Activated naive CD4-positive, alpha-beta T cell treated with anti-CD3 and anti-CD28 coated beads, Interleukin-2, amount 50 U/mL, for 72 hours (primary cell): ENCODE data around the gene MTG2. TPM values are rescaled to one million over a fixed set of nuclear protein-coding genes. Genes with fewer than 3 reads are reported as not detected.
A peak's percentile ranks its signal among the peaks of the same experiment; 100 is the strongest.

Experiments
- ATAC-seq, 2 donors: fragments of 150-1000 bp; cut with Tn5 transposase; 2 replicates each; pipeline ENCODE4 v1.10.0; 2021; ENCODE audit warnings: mild to moderate bottlenecking in 2 of 2, moderate library complexity in 2 of 2
- DNase-seq, 2 donors: peaks; one replicate each; pipeline ENCODE4 v3.0.0; 2021 to 2022; ENCODE audit warnings: low spot score in 2 of 2
- H3K27ac Mint-ChIP-seq, 2 donors: one replicate each; pipeline ENCODE4 v1.8.0; 2022; ENCODE audit warnings: mild to moderate bottlenecking in 2 of 2, mixed read lengths in 2 of 2
- H3K36me3 Mint-ChIP-seq, 2 donors: one replicate each; pipeline ENCODE4 v1.8.0; 2022; ENCODE audit warnings: mixed read lengths in 2 of 2
- H3K9me3 Mint-ChIP-seq, 2 donors: one replicate each; pipeline ENCODE4 v1.8.0; 2022; ENCODE audit warnings: mixed read lengths in 2 of 2
- total RNA-seq, 2 donors: library from RNA; stranded (reverse); gene quantifications; one replicate each; pipeline ENCODE4 v1.2.3, GENCODE V29; 2022

Gene MTG2
- total RNA-seq, 2 donors from 2014 or later, result 33.9 to 39.5 TPM

GRCh38 chr20:62156254-62156556 lies 26.6 kb upstream of the MTG2 start:
- DNase-seq (no peak), ATAC-seq (no peak)
- H3K9me3 Mint-ChIP-seq, result peaks cover 0 to 4% of the 10 kb centered on the region in 2 donors
- H3K36me3 Mint-ChIP-seq, result peaks cover 8 to 34% of the 10 kb centered on the region in 2 donors
- no peak overlapping the region for H3K27ac Mint-ChIP-seq

- DNase-seq (peak; percentile 67 to 81), ATAC-seq (peak; percentile 52 to 88)
- Mint-ChIP-seq H3K9me3 (peaks cover 0 to 4% of the 10 kb centered on the region in 2 donors), H3K36me3 (peaks cover 8 to 32% of the 10 kb centered on the region in 2 donors), H3K27ac (no peak overlapping the region)
These were observed 26.0 kb upstream of the MTG2 start for GRCh38 chr20:62156592-62157386.

GRCh38 chr20:62157387-62158087 lies 25.3 kb upstream of the MTG2 start:
- ATAC-seq, result no peak
- H3K9me3 Mint-ChIP-seq, result peaks cover 0 to 4% of the 10 kb centered on the region in 2 donors
- H3K36me3 Mint-ChIP-seq, result peaks cover 8 to 25% of the 10 kb centered on the region in 2 donors
- no peak for DNase-seq
- no peak overlapping the region for H3K27ac Mint-ChIP-seq

GRCh38 chr20:62158088-62158400 lies 24.8 kb upstream of the MTG2 start:
- DNase-seq (no peak), ATAC-seq (no peak)
- Mint-ChIP-seq H3K36me3 (peaks cover 8 to 20% of the 10 kb centered on the region in 2 donors), H3K9me3 (no peaks in the 10 kb centered on the region), H3K27ac (no peak overlapping the region)

GRCh38 chr20:62158541-62158940 lies 24.3 kb upstream of the MTG2 start:
- DNase-seq (no peak), ATAC-seq (no peak)
- H3K9me3 Mint-ChIP-seq, result no peaks in the 10 kb centered on the region
- no peak overlapping the region for H3K27ac Mint-ChIP-seq
- H3K36me3 Mint-ChIP-seq, result peaks cover 6 to 15% of the 10 kb centered on the region in 2 donors

GRCh38 chr20:62159052-62159451 lies 23.8 kb upstream of the MTG2 start:
- H3K27ac Mint-ChIP-seq, result no peak overlapping the region
- DNase-seq, result no peak

GRCh38 chr20:62159839-62160238 lies 23.0 kb upstream of the MTG2 start:
- Mint-ChIP-seq H3K36me3 (peaks cover 0 to 2% of the 10 kb centered on the region in 2 donors), H3K27ac (peak overlapping the region; percentile 3 to 30), H3K9me3 (no peaks in the 10 kb centered on the region)
- ATAC-seq (peak; percentile 72 to 91), DNase-seq (peak; percentile 50 to 89)

More at GRCh38 chr20:62159052-62159451, 23.8 kb upstream of the MTG2 start:
- Mint-ChIP-seq H3K9me3 (no peaks in the 10 kb centered on the region), H3K36me3 (peaks cover under 1 to 10% of the 10 kb centered on the region in 2 donors)
- no peak for ATAC-seq

GRCh38 chr20:62160253-62160652 lies 22.6 kb upstream of the MTG2 start:
- ATAC-seq, result no peak
- DNase-seq, result no peak
- Mint-ChIP-seq H3K36me3 (no peaks in the 10 kb centered on the region), H3K9me3 (no peaks in the 10 kb centered on the region), H3K27ac (peak overlapping the region in 1 of 2 donors; percentile 3)

GRCh38 chr20:62160876-62161275 lies 22.0 kb upstream of the MTG2 start:
- ATAC-seq (no peak), DNase-seq (no peak)
- Mint-ChIP-seq H3K36me3 (no peaks in the 10 kb centered on the region), H3K9me3 (no peaks in the 10 kb centered on the region), H3K27ac (no peak overlapping the region)

- H3K9me3 Mint-ChIP-seq, result no peaks in the 10 kb centered on the region
- no peak overlapping the region for H3K27ac Mint-ChIP-seq
- no peak for ATAC-seq
- no peaks in the 10 kb centered on the region for H3K36me3 Mint-ChIP-seq
- DNase-seq, result no peak
These were observed 21.5 kb upstream of the MTG2 start for GRCh38 chr20:62161347-62161746.

GRCh38 chr20:62162765-62163484 lies 19.9 kb upstream of the MTG2 start:
- no peaks in the 10 kb centered on the region for H3K9me3 Mint-ChIP-seq
- DNase-seq (no peak), ATAC-seq (no peak)
- no peak overlapping the region for H3K27ac Mint-ChIP-seq
- H3K36me3 Mint-ChIP-seq, result no peaks in the 10 kb centered on the region

- no peak for ATAC-seq
- DNase-seq, result no peak
- Mint-ChIP-seq H3K27ac (peak overlapping the region in 1 of 2 donors; percentile 53), H3K9me3 (no peaks in the 10 kb centered on the region), H3K36me3 (no peaks in the 10 kb centered on the region)
These were observed 19.4 kb upstream of the MTG2 start for GRCh38 chr20:62163485-62163865.

GRCh38 chr20:62163986-62164762 lies 18.7 kb upstream of the MTG2 start:
- ATAC-seq (no peak), DNase-seq (no peak)
- H3K27ac Mint-ChIP-seq, result peak overlapping the region in 1 of 2 donors; percentile 53
- H3K36me3 Mint-ChIP-seq, result no peaks in the 10 kb centered on the region
- no peaks in the 10 kb centered on the region for H3K9me3 Mint-ChIP-seq

GRCh38 chr20:62164879-62165761 lies 17.7 kb upstream of the MTG2 start:
- DNase-seq (no peak), ATAC-seq (peak in 1 of 2 donors; percentile 13)
- Mint-ChIP-seq H3K9me3 (no peaks in the 10 kb centered on the region), H3K36me3 (no peaks in the 10 kb centered on the region), H3K27ac (peak overlapping the region; percentile 29 to 40)

- ATAC-seq (no peak), DNase-seq (no peak)
- Mint-ChIP-seq H3K27ac (peak overlapping the region; percentile 29 to 40), H3K9me3 (no peaks in the 10 kb centered on the region), H3K36me3 (no peaks in the 10 kb centered on the region)
These were observed 16.9 kb upstream of the MTG2 start for GRCh38 chr20:62165762-62166399.
